Endothelial cell of umbilical vein (primary cell): Measurements from ENCODE around the gene QSOX2. TPM values are rescaled to one million over a fixed set of nuclear protein-coding genes. Genes with fewer than 3 reads are reported as not detected.

Experiments used
- BruUV-seq: library from RNA; stranded (reverse); fragments of 400-500 nt; replicated peaks from 2 replicates; lab custom pipeline; 2021; lab: Mats Ljungman, UMichigan
- CTCF ChIA-PET: fragments of 300-600, 350-600 bp; sonication (Branson Sonifier 250); formaldehyde crosslinking; loops from one replicate; lab custom pipeline; 2021; ENCODE audit warnings: antibody characterized with exemption, inconsistent platforms; lab: Charles Lee
- POLR2A ChIA-PET: fragments of 300-600, 350-600 bp; sonication (Branson Sonifier 250); formaldehyde crosslinking; loops from one replicate; lab custom pipeline; 2021; ENCODE audit warnings: antibody characterized with exemption, inconsistent platforms; lab: Charles Lee
- DNase-seq: peaks from one replicate; pipeline ENCODE4 v3.0.0-alpha.2; 2011; ENCODE audit warnings: low read depth, low spot score
- FAIRE-seq: peaks from 2 replicates; lab custom pipeline; 2011; peaks lifted over from hg19 to GRCh38; lab: Jason Lieb, UNC
- H2AFZ ChIP-seq: 2 replicates; pipeline ENCODE4 v1.6.0; 2012; ENCODE audit warnings: low read depth, low read length, control low read depth, inconsistent platforms
- H3K27ac ChIP-seq: 2 replicates; pipeline ENCODE4 v1.5.1; 2011; ENCODE audit warnings: low read depth, mild to moderate bottlenecking, control low read depth, low read length, moderate library complexity; ENCODE audit not compliant: insufficient read depth
- H3K27me3 ChIP-seq, 2 experiments: 2 replicates each; pipeline versions ENCODE4 v1.6.0 to v1.6.1; 2011; ENCODE audit warnings: low read length in 2 of 2, mixed read lengths in 1 of 2; ENCODE audit not compliant: control insufficient read depth in 2 of 2, insufficient read depth in 2 of 2
- H3K36me3 ChIP-seq, 2 experiments: 2 replicates in 1 of 2; 3 replicates in 1 of 2; pipeline ENCODE4 v1.5.1; 2011; ENCODE audit warnings: low read length in 2 of 2, mild to moderate bottlenecking in 1 of 2, moderate library complexity in 1 of 2; ENCODE audit not compliant: control insufficient read depth in 2 of 2, insufficient read depth in 2 of 2; ENCODE audit errors: extremely low read depth in 1 of 2
- H3K4me1 ChIP-seq: 3 replicates; pipeline ENCODE4 v1.5.1; 2011; ENCODE audit warnings: mild to moderate bottlenecking, low read length; ENCODE audit not compliant: control insufficient read depth, insufficient read depth; ENCODE audit errors: extremely low read depth
- H3K4me2 ChIP-seq: 2 replicates; pipeline ENCODE4 v1.6.1; 2011; ENCODE audit warnings: low read length, control low read depth, mixed read lengths; ENCODE audit not compliant: insufficient read depth
- H3K4me3 ChIP-seq, 3 experiments: fragments of 200-600 bp in 1 of 3; sonication (generic), shearing (Covaris generic) in 1 of 3; replicated peaks in 1 of 3; 2 replicates each; pipeline ENCODE4 v1.5.1; 2011 to 2016; ENCODE audit warnings: control low read depth in 3 of 3, low read length in 3 of 3, mild to moderate bottlenecking in 2 of 3, inconsistent platforms in 1 of 3, low read depth in 1 of 3, moderate library complexity in 1 of 3; ENCODE audit not compliant: insufficient read depth in 1 of 3
- H3K79me2 ChIP-seq: 2 replicates; pipeline ENCODE4 v1.6.0; 2012; ENCODE audit warnings: low read length, inconsistent platforms; ENCODE audit not compliant: control insufficient read depth, insufficient read depth
- H3K9ac ChIP-seq: replicated peaks from 2 replicates; pipeline ENCODE3; 2011; ENCODE audit warnings: low read length, control low read depth; ENCODE audit not compliant: insufficient read depth; ENCODE audit errors: extremely low read depth
- H3K9me1 ChIP-seq: replicated peaks from 3 replicates; pipeline ENCODE4 v1.6.0; 2011; ENCODE audit warnings: mild to moderate bottlenecking, low read length; ENCODE audit not compliant: control insufficient read depth, insufficient read depth; ENCODE audit errors: extremely low read depth
- H3K9me3 ChIP-seq: replicated peaks from 2 replicates; pipeline ENCODE4 v1.5.1; 2012; ENCODE audit warnings: low read length, inconsistent platforms; ENCODE audit not compliant: control insufficient read depth, insufficient read depth
- H4K20me1 ChIP-seq: replicated peaks from 2 replicates; pipeline ENCODE3; 2011; ENCODE audit warnings: mild to moderate bottlenecking, low read length; ENCODE audit not compliant: control insufficient read depth, insufficient read depth; ENCODE audit errors: extremely low read depth
- CTCF ChIP-seq, 2 donors: IDR thresholded peaks; 1 replicate in 1 of 2; 2 replicates in 1 of 2; pipeline ENCODE4 v1.5.1; 2011; ENCODE audit warnings: low read length in 2 of 2, mild to moderate bottlenecking in 2 of 2, moderate library complexity in 2 of 2, control low read depth in 1 of 2, inconsistent platforms in 1 of 2, low read depth in 1 of 2; ENCODE audit not compliant: insufficient read depth in 1 of 2; ENCODE audit errors: extremely low read depth in 1 of 2
- FOS ChIP-seq: IDR thresholded peaks from 2 replicates; pipeline ENCODE4 v1.6.1; 2011; ENCODE audit warnings: mild to moderate bottlenecking, low read length, moderate library complexity, borderline replicate concordance; ENCODE audit not compliant: insufficient read depth
- GATA2 ChIP-seq: IDR thresholded peaks from 2 replicates; pipeline ENCODE4 v1.7.0; 2011; ENCODE audit warnings: low read depth, mild to moderate bottlenecking, moderate library complexity, mixed read lengths, low read length; ENCODE audit not compliant: insufficient read length, insufficient read depth
- JUN ChIP-seq: IDR thresholded peaks from 2 replicates; pipeline ENCODE4 v1.6.1; 2011; ENCODE audit warnings: borderline replicate concordance, low read depth; ENCODE audit not compliant: insufficient read length, insufficient read depth
- MAX ChIP-seq: IDR thresholded peaks from 2 replicates; pipeline ENCODE4 v1.6.1; 2011; ENCODE audit not compliant: insufficient read depth, insufficient read length
- MYC ChIP-seq: IDR thresholded peaks from one replicate; pipeline ENCODE4 v1.6.1; 2011; ENCODE audit warnings: mild to moderate bottlenecking, low read depth, low read length
- POLR2A ChIP-seq: IDR thresholded peaks from 2 replicates; pipeline ENCODE4 v1.6.1; 2012; ENCODE audit warnings: low read depth, mild to moderate bottlenecking, control low read depth, low read length
- POLR2AphosphoS5 ChIP-seq: IDR thresholded peaks from 2 replicates; pipeline ENCODE4 v1.6.1; 2012; ENCODE audit warnings: low read depth, mild to moderate bottlenecking, control low read depth, low read length, moderate library complexity; ENCODE audit not compliant: insufficient read depth
- dilution Hi-C: fragments of 300-500 bp; cut with MboI; formaldehyde crosslinking; loops from one replicate; pipeline ENCODE4 v1.15.0; 2019; ENCODE audit warnings: low sequenced_read_pairs; ENCODE audit not compliant: extremely low pct_ligation_motif_present
- intact Hi-C: fragments of 100-400 bp; cut with micrococcal nuclease; formaldehyde crosslinking; loops from one replicate; pipeline ENCODE4 v1.10.0; 2022
- polyA plus RNA-seq, 4 experiments: library from polyadenylated mRNA; depleted of rRNA in 3 of 4; stranded (reverse) in 3 of 4; unstranded in 1 of 4; fragments of >200 nt; gene quantifications; 2 replicates each; pipeline versions ENCODE4 v1.2.1 to v1.2.3, GENCODE V29; 2011 to 2012; ENCODE audit warnings: missing spikeins in 1 of 4
- total RNA-seq: library from RNA; stranded (reverse); gene quantifications from 2 replicates; pipeline ENCODE4 v1.2.3, GENCODE V29; 2021

Gene QSOX2
- total and polyA plus RNA-seq, 2 donors (not counting 3 experiments of a cell fraction or from before 2014, with no cell fraction given) = 16.4 to 23.4 TPM

- BruUV-seq = no TSS peak
- DNase-seq = no peak
- Histone ChIP-seq H4K20me1 (no peaks in the 10 kb centered on the region), H3K27me3 (no peaks in the 10 kb centered on the region), H3K79me2 (no peaks in the 10 kb centered on the region), H3K9me1 (no peaks in the 10 kb centered on the region), H2AFZ (no peak overlapping the region), H3K4me2 (no peak overlapping the region), H3K9me3 (no peaks in the 10 kb centered on the region), H3K27ac (no peak overlapping the region), H3K9ac (no peak overlapping the region), H3K36me3 (no peaks in the 10 kb centered on the region), H3K4me1 (no peaks in the 10 kb centered on the region), H3K4me3 (no peak overlapping the region)
- ChIA-PET CTCF (interaction anchor here (1.0 to 1.2 kb wide), 5 partner anchors 9 to 484 kb away, joined by 3 read pairs; no protein-coding TSS in a partner anchor), POLR2A (no interaction called here)
- intact Hi-C loops = loop anchor here (10.0 kb wide), 2 partner anchors 323 to 683 kb away; partner anchors contain the start of gene UBAC1
- dilution Hi-C loops = no loop called here
- no peak for FAIRE-seq
- no peak for TF ChIP-seq GATA2
- TF ChIP-seq POLR2A = no peak
- no peak for TF ChIP-seq JUN
- TF ChIP-seq MYC = no peak
- TF ChIP-seq MAX = no peak
- no peak for TF ChIP-seq CTCF (IDR thresholded peaks at IDR 0.05; ENCODE audit: extremely low read depth in 1 of 2, insufficient read depth in 1 of 2, low read depth in 1 of 2, low read length in 2 of 2)
- no peak for TF ChIP-seq POLR2AphosphoS5
- no peak for TF ChIP-seq FOS
Observed at GRCh38 chr9:136287960-136288753, 42.5 kb upstream of the QSOX2 start.
